ENCODE measurements around the gene AAGAB. TPM values are rescaled to one million over a fixed set of nuclear protein-coding genes. Genes with fewer than 3 reads are reported as not detected.

Gene AAGAB
- total RNA-seq, 1 donor from 2014 or later, result 26.6 TPM

GRCh38 chr15:67227431-67227830 is 27.0 kb downstream of the AAGAB start:
- intact Hi-C loops (cut with DNase I), result no loop called here
- no peak for DNase-seq

GRCh38 chr15:67225336-67225735 is 29.1 kb downstream of the AAGAB start:
- H3K9me3 ChIP-seq, result no peaks in the 10 kb centered on the region
- no peaks in the 10 kb centered on the region for H3K4me1 ChIP-seq
- no peak for TF ChIP-seq CTCF (IDR thresholded peaks at IDR 0.05)
- no peak for DNase-seq
- no peak overlapping the region for H3K4me3 ChIP-seq
- H3K36me3 ChIP-seq, result peaks cover 10% of the 10 kb centered on the region
- no peak for ATAC-seq
- no peak overlapping the region for H3K27ac ChIP-seq
- no peaks in the 10 kb centered on the region for H3K27me3 ChIP-seq
- intact Hi-C loops (cut with DNase I), result no loop called here

More at GRCh38 chr15:67227431-67227830, 27.0 kb downstream of the AAGAB start:
- no peaks in the 10 kb centered on the region for H3K4me1 ChIP-seq
- peaks cover 30% of the 10 kb centered on the region for H3K36me3 ChIP-seq
- no peak for ATAC-seq
- H3K27ac ChIP-seq, result no peak overlapping the region
- H3K27me3 ChIP-seq, result no peaks in the 10 kb centered on the region
- TF ChIP-seq CTCF (IDR thresholded peaks at IDR 0.05), result no peak
- no peaks in the 10 kb centered on the region for H3K9me3 ChIP-seq
- no peak overlapping the region for H3K4me3 ChIP-seq

- intact Hi-C loops (cut with DNase I), result no loop called here
- Histone ChIP-seq H3K27me3 (no peaks in the 10 kb centered on the region), H3K4me3 (no peak overlapping the region), H3K4me1 (no peaks in the 10 kb centered on the region), H3K9me3 (no peaks in the 10 kb centered on the region), H3K36me3 (peaks cover 6% of the 10 kb centered on the region), H3K27ac (no peak overlapping the region)
- no peak for DNase-seq
- no peak for TF ChIP-seq CTCF (IDR thresholded peaks at IDR 0.05)
- ATAC-seq, result no peak
Observed at GRCh38 chr15:67224889-67225288, 29.6 kb downstream of the AAGAB start.

- no peak for ATAC-seq
- no peak for DNase-seq
- Histone ChIP-seq H3K9me3 (no peaks in the 10 kb centered on the region), H3K4me3 (no peak overlapping the region), H3K27ac (no peak overlapping the region), H3K4me1 (no peaks in the 10 kb centered on the region), H3K36me3 (peaks cover 7% of the 10 kb centered on the region), H3K27me3 (no peaks in the 10 kb centered on the region)
- no peak for TF ChIP-seq CTCF (IDR thresholded peaks at IDR 0.05)
- intact Hi-C loops (cut with DNase I), result no loop called here
Observed at GRCh38 chr15:67219288-67219687, 35.2 kb downstream of the AAGAB start.

GRCh38 chr15:67218428-67218827 is 36.0 kb downstream of the AAGAB start:
- Histone ChIP-seq H3K36me3 (peaks cover 7% of the 10 kb centered on the region), H3K4me1 (no peaks in the 10 kb centered on the region), H3K9me3 (no peaks in the 10 kb centered on the region), H3K27ac (no peak overlapping the region), H3K4me3 (no peak overlapping the region), H3K27me3 (no peaks in the 10 kb centered on the region)
- DNase-seq (no peak), ATAC-seq (no peak)
- intact Hi-C loops (cut with DNase I), result no loop called here
- TF ChIP-seq CTCF (IDR thresholded peaks at IDR 0.05), result no peak

GRCh38 chr15:67216859-67217258 is 37.6 kb downstream of the AAGAB start:
- intact Hi-C loops (cut with DNase I), result no loop called here
- ATAC-seq (no peak), DNase-seq (no peak)
- peaks cover 7% of the 10 kb centered on the region for H3K36me3 ChIP-seq
- no peak overlapping the region for H3K4me3 ChIP-seq
- H3K4me1 ChIP-seq, result no peaks in the 10 kb centered on the region
- H3K9me3 ChIP-seq, result no peaks in the 10 kb centered on the region
- no peaks in the 10 kb centered on the region for H3K27me3 ChIP-seq
- no peak overlapping the region for H3K27ac ChIP-seq
- TF ChIP-seq CTCF (IDR thresholded peaks at IDR 0.05), result no peak

All from upper lobe of right lung (tissue), 1 donor.